HEK293 (cell line): ENCODE measurements around the gene FKBP10.

Experiments used
- GLIS2 ChIP-seq: fragments of 450-650 bp; formaldehyde crosslinking; IDR thresholded peaks from 2 replicates; pipeline ENCODE4 v1.5.1; 2016; ENCODE audit warnings: missing biosample characterization, missing genetic modification characterization
- IKZF3 ChIP-seq: fragments of 450-650 bp; IDR thresholded peaks from 2 replicates; pipeline ENCODE4 v1.5.0; 2018; ENCODE audit warnings: missing biosample characterization, mild to moderate bottlenecking, missing genetic modification characterization, moderate library complexity
- MZF1 ChIP-seq: fragments of 450-650 bp; formaldehyde crosslinking; IDR thresholded peaks from 2 replicates; pipeline ENCODE4 v1.5.1; 2017; ENCODE audit warnings: missing biosample characterization, missing genetic modification characterization, borderline replicate concordance
- PRDM1 ChIP-seq: fragments of 450-650 bp; formaldehyde crosslinking; IDR thresholded peaks from 2 replicates; pipeline ENCODE4; 2016; ENCODE audit warnings: missing biosample characterization, missing genetic modification characterization
- WT1 ChIP-seq: fragments of 450-650 bp; formaldehyde crosslinking; IDR thresholded peaks from 2 replicates; pipeline ENCODE4 v1.5.1; 2016; ENCODE audit warnings: missing biosample characterization, missing genetic modification characterization
- YY2 ChIP-seq: fragments of 450-650 bp; formaldehyde crosslinking; IDR thresholded peaks from 2 replicates; pipeline ENCODE4 v1.5.1; 2016; ENCODE audit warnings: missing biosample characterization, missing genetic modification characterization
- ZBTB17 ChIP-seq: fragments of 450-650 bp; formaldehyde crosslinking; IDR thresholded peaks from 2 replicates; pipeline ENCODE4 v1.5.1; 2016; ENCODE audit warnings: missing biosample characterization, missing genetic modification characterization
- ZNF184 ChIP-seq: fragments of 450-650 bp; IDR thresholded peaks from 2 replicates; pipeline ENCODE4 v1.5.1; 2018; ENCODE audit warnings: missing biosample characterization, mild to moderate bottlenecking, missing genetic modification characterization
- ZNF2 ChIP-seq: fragments of 450-650 bp; formaldehyde crosslinking; IDR thresholded peaks from 2 replicates; pipeline ENCODE4 v1.5.1; 2016; ENCODE audit warnings: missing biosample characterization, missing genetic modification characterization
- ZNF202 ChIP-seq: fragments of 450-650 bp; formaldehyde crosslinking; IDR thresholded peaks from 2 replicates; pipeline ENCODE4 v1.5.1; 2016; ENCODE audit warnings: missing biosample characterization, missing genetic modification characterization, borderline replicate concordance
- ZNF239 ChIP-seq: fragments of 450-650 bp; formaldehyde crosslinking; IDR thresholded peaks from 2 replicates; pipeline ENCODE4 v1.5.1; 2016; ENCODE audit warnings: missing biosample characterization, missing genetic modification characterization
- ZNF501 ChIP-seq: fragments of 450-650 bp; formaldehyde crosslinking; IDR thresholded peaks from 2 replicates; pipeline ENCODE4 v1.5.1; 2016; ENCODE audit warnings: missing biosample characterization, missing genetic modification characterization
- ZNF510 ChIP-seq: fragments of 450-650 bp; formaldehyde crosslinking; IDR thresholded peaks from 2 replicates; pipeline ENCODE4 v1.5.1; 2018; ENCODE audit warnings: mild to moderate bottlenecking, missing genetic modification characterization, missing biosample characterization; ENCODE audit not compliant: insufficient replicate concordance
- ZNF549 ChIP-seq: fragments of 450-650 bp; IDR thresholded peaks from 2 replicates; pipeline ENCODE4 v1.5.1; 2018; ENCODE audit warnings: missing biosample characterization, missing genetic modification characterization, mild to moderate bottlenecking, inconsistent platforms, moderate library complexity
- ZNF571 ChIP-seq: fragments of 450-650 bp; formaldehyde crosslinking; IDR thresholded peaks from 2 replicates; pipeline ENCODE4 v1.5.0; 2017; ENCODE audit warnings: missing biosample characterization, missing genetic modification characterization
- ZNF585B ChIP-seq: fragments of 450-650 bp; formaldehyde crosslinking; IDR thresholded peaks from 2 replicates; pipeline ENCODE4 v1.5.1; 2016; ENCODE audit warnings: missing biosample characterization, missing genetic modification characterization
- ZNF610 ChIP-seq: fragments of 450-650 bp; formaldehyde crosslinking; IDR thresholded peaks from 2 replicates; pipeline ENCODE4 v1.5.1; 2016; ENCODE audit warnings: missing biosample characterization, missing genetic modification characterization, borderline replicate concordance
- ZNF654 ChIP-seq: fragments of 450-650 bp; formaldehyde crosslinking; IDR thresholded peaks from 2 replicates; pipeline ENCODE4 v1.5.1; 2016; ENCODE audit warnings: low read depth, missing biosample characterization, missing genetic modification characterization
- ZNF658 ChIP-seq: fragments of 450-650 bp; formaldehyde crosslinking; IDR thresholded peaks from 2 replicates; pipeline ENCODE4; 2016; ENCODE audit warnings: missing biosample characterization, missing genetic modification characterization
- ZNF747 ChIP-seq: fragments of 450-650 bp; formaldehyde crosslinking; IDR thresholded peaks from 2 replicates; pipeline ENCODE4 v1.5.1; 2016; ENCODE audit warnings: missing biosample characterization, missing genetic modification characterization
- ZNF830 ChIP-seq: fragments of 450-650 bp; IDR thresholded peaks from 2 replicates; pipeline ENCODE4 v1.5.0; 2018; ENCODE audit warnings: missing biosample characterization, missing genetic modification characterization, low read depth, mild to moderate bottlenecking, moderate library complexity
- TF ChIP-seq, protein P1 (sequence below): fragments of 450-650 bp; formaldehyde crosslinking; IDR thresholded peaks from 2 replicates; pipeline ENCODE4 v1.5.1; 2016; ENCODE audit warnings: missing biosample characterization, missing genetic modification characterization
- TF ChIP-seq, protein P2 (sequence below): fragments of 450-650 bp; formaldehyde crosslinking; IDR thresholded peaks from 2 replicates; pipeline ENCODE4 v1.5.1; 2016; ENCODE audit warnings: missing biosample characterization, missing genetic modification characterization
- TF ChIP-seq, protein P3 (sequence below): fragments of 450-650 bp; formaldehyde crosslinking; IDR thresholded peaks from 2 replicates; pipeline ENCODE4 v1.5.1; 2016; ENCODE audit warnings: missing biosample characterization, missing genetic modification characterization
- TF ChIP-seq, protein P4 (sequence below): fragments of 450-650 bp; formaldehyde crosslinking; IDR thresholded peaks from 2 replicates; pipeline ENCODE4 v1.5.1; 2016; ENCODE audit warnings: missing biosample characterization, missing genetic modification characterization
- TF ChIP-seq, protein P5 (sequence below): fragments of 450-650 bp; formaldehyde crosslinking; IDR thresholded peaks from 2 replicates; pipeline ENCODE4 v1.5.1; 2016; ENCODE audit warnings: missing biosample characterization, missing genetic modification characterization, low read depth
- TF ChIP-seq, protein P6 (sequence below): fragments of 450-650 bp; formaldehyde crosslinking; IDR thresholded peaks from 2 replicates; pipeline ENCODE4 v1.5.1; 2016; ENCODE audit warnings: missing biosample characterization, missing genetic modification characterization
- TF ChIP-seq, protein P7 (sequence below): fragments of 450-650 bp; formaldehyde crosslinking; IDR thresholded peaks from 2 replicates; pipeline ENCODE4; 2016; ENCODE audit warnings: missing biosample characterization, missing genetic modification characterization

Gene FKBP10

DNA sequence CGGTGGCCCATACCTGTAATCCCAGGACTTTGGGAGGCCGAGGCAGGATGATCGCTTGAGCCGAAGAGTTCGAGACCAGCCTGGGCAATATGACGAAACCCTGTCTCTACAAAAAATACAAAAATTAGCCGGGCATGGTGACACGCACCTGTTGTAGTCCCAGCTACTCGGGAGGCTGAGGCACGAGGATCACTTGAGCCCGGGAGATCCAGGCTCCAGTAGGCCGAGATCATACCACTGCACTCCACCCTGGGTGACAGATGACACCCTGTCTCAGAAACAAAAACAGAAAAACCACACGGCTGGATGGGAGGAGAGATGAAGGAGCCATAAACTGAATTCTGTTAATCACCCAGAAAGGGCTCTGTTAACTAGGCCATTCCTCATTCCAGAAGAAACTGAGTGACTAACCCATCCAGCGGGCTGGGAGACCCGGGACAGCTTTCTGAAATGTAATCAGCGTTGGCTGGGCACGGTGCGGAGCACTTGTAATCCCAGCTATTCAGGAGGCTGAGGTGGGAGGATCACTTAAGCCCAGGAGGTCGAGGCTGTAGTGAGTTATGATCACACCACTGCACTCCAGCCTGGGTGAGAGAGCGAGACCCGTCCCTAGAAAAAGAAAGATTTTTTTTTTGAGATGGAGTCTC, 23.9 kb downstream of the FKBP10 start (continued):
- TF ChIP-seq, protein P1, sequence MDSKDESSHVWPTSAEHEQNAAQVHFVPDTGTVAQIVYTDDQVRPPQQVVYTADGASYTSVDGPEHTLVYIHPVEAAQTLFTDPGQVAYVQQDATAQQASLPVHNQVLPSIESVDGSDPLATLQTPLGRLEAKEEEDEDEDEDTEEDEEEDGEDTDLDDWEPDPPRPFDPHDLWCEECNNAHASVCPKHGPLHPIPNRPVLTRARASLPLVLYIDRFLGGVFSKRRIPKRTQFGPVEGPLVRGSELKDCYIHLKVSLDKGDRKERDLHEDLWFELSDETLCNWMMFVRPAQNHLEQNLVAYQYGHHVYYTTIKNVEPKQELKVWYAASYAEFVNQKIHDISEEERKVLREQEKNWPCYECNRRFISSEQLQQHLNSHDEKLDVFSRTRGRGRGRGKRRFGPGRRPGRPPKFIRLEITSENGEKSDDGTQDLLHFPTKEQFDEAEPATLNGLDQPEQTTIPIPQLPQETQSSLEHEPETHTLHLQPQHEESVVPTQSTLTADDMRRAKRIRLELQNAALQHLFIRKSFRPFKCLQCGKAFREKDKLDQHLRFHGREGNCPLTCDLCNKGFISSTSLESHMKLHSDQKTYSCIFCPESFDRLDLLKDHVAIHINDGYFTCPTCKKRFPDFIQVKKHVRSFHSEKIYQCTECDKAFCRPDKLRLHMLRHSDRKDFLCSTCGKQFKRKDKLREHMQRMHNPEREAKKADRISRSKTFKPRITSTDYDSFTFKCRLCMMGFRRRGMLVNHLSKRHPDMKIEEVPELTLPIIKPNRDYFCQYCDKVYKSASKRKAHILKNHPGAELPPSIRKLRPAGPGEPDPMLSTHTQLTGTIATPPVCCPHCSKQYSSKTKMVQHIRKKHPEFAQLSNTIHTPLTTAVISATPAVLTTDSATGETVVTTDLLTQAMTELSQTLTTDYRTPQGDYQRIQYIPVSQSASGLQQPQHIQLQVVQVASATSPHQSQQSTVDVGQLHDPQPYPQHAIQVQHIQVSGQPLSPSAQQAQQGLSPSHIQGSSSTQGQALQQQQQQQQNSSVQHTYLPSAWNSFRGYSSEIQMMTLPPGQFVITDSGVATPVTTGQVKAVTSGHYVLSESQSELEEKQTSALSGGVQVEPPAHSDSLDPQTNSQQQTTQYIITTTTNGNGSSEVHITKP (tag by site-specific recombination): peak; percentile 84
- TF ChIP-seq ZNF654 (no peak), GLIS2 (tag by site-specific recombination) (no peak), ZNF202 (tag by site-specific recombination) (no peak), ZNF585B (tag by site-specific recombination) (no peak), ZNF658 (tag by site-specific recombination) (no peak), IKZF3 (tag by site-specific recombination) (no peak), WT1 (tag by site-specific recombination) (0 out of 2 replicates have a peak, but pooled peaks have one; percentile 14), ZNF501 (tag by site-specific recombination) (no peak), ZNF747 (tag by site-specific recombination) (no peak), ZNF830 (tag by site-specific recombination) (no peak), PRDM1 (tag by site-specific recombination) (no peak), ZNF2 (tag by site-specific recombination) (no peak), MZF1 (tag by site-specific recombination) (no peak), ZNF571 (no peak), ZNF510 (tag by site-specific recombination) (no peak), ZNF239 (tag by site-specific recombination) (no peak), YY2 (tag by site-specific recombination) (no peak), ZNF184 (tag by site-specific recombination) (no peak), ZBTB17 (peak; percentile 73), ZNF610 (tag by site-specific recombination) (no peak), ZNF549 (no peak)
- TF ChIP-seq, protein P2, sequence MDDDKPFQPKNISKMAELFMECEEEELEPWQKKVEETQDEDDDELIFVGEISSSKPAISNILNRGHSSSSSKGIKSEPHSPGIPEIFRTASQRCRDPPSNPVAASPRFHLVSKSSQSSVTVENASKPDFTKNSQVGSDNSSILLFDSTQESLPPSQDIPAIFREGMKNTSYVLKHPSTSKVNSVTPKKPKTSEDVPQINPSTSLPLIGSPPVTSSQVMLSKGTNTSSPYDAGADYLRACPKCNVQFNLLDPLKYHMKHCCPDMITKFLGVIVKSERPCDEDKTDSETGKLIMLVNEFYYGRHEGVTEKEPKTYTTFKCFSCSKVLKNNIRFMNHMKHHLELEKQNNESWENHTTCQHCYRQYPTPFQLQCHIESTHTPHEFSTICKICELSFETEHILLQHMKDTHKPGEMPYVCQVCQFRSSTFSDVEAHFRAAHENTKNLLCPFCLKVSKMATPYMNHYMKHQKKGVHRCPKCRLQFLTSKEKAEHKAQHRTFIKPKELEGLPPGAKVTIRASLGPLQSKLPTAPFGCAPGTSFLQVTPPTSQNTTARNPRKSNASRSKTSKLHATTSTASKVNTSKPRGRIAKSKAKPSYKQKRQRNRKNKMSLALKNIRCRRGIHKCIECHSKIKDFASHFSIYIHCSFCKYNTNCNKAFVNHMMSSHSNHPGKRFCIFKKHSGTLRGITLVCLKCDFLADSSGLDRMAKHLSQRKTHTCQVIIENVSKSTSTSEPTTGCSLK (tag by site-specific recombination): no peak
- TF ChIP-seq, protein P3, sequence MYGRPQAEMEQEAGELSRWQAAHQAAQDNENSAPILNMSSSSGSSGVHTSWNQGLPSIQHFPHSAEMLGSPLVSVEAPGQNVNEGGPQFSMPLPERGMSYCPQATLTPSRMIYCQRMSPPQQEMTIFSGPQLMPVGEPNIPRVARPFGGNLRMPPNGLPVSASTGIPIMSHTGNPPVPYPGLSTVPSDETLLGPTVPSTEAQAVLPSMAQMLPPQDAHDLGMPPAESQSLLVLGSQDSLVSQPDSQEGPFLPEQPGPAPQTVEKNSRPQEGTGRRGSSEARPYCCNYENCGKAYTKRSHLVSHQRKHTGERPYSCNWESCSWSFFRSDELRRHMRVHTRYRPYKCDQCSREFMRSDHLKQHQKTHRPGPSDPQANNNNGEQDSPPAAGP (tag by site-specific recombination): no peak
- TF ChIP-seq, protein P4, sequence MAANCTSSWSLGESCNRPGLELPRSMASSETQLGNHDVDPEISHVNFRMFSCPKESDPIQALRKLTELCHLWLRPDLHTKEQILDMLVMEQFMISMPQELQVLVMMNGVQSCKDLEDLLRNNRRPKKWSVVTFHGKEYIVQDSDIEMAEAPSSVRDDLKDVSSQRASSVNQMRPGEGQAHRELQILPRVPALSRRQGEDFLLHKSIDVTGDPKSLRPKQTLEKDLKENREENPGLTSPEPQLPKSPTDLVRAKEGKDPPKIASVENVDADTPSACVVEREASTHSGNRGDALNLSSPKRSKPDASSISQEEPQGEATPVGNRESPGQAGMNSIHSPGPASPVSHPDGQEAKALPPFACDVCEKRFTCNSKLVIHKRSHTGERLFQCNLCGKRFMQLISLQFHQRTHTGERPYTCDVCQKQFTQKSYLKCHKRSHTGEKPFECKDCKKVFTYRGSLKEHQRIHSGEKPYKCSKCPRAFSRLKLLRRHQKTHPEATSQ: no peak
- TF ChIP-seq, protein P5, sequence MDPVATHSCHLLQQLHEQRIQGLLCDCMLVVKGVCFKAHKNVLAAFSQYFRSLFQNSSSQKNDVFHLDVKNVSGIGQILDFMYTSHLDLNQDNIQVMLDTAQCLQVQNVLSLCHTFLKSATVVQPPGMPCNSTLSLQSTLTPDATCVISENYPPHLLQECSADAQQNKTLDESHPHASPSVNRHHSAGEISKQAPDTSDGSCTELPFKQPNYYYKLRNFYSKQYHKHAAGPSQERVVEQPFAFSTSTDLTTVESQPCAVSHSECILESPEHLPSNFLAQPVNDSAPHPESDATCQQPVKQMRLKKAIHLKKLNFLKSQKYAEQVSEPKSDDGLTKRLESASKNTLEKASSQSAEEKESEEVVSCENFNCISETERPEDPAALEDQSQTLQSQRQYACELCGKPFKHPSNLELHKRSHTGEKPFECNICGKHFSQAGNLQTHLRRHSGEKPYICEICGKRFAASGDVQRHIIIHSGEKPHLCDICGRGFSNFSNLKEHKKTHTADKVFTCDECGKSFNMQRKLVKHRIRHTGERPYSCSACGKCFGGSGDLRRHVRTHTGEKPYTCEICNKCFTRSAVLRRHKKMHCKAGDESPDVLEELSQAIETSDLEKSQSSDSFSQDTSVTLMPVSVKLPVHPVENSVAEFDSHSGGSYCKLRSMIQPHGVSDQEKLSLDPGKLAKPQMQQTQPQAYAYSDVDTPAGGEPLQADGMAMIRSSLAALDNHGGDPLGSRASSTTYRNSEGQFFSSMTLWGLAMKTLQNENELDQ (tag by site-specific recombination): no peak
- TF ChIP-seq, protein P6, sequence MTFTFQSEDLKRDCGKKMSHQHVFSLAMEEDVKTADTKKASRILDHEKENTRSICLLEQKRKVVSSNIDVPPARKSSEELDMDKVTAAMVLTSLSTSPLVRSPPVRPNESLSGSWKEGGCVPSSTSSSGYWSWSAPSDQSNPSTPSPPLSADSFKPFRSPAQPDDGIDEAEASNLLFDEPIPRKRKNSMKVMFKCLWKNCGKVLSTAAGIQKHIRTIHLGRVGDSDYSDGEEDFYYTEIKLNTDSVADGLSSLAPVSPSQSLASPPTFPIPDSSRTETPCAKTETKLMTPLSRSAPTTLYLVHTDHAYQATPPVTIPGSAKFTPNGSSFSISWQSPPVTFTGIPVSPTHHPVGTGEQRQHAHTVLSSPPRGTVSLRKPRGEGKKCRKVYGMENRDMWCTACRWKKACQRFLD (tag by site-specific recombination): no peak
- TF ChIP-seq, protein P7, sequence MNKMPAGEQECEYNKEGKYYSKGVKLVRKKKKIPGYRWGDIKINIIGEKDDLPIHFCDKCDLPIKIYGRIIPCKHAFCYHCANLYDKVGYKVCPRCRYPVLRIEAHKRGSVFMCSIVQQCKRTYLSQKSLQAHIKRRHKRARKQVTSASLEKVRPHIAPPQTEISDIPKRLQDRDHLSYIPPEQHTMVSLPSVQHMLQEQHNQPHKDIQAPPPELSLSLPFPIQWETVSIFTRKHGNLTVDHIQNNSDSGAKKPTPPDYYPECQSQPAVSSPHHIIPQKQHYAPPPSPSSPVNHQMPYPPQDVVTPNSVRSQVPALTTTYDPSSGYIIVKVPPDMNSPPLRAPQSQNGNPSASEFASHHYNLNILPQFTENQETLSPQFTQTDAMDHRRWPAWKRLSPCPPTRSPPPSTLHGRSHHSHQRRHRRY: no peak
